ENCODE results near the gene LZTS3.
"Not testable (repeated sequence)": the region's sequence is repeated elsewhere in the genome, so short reads cannot be mapped to it uniquely, and the experiment has no call there.

Gene LZTS3

DNA sequence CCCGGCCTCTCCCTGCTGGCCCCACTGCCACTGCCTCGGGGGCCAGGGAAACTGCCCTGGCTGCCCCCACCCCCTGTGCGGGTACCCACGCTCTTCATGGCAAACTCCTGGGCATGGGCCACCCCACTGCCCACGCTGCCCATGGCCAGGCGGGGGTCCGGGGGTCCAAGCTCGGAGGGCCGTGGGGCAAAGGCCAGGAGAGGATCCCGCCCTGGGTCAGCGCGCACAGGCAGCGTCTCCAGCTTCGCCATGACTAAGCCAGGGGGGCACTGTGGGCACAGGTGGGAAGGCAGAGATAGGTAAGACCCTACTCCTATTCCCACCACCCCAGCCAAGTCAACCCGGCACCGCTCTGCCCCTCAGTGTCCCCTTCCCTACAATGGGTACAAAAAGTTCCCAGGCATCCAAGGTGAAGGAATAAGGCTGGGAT lies 6.4 kb downstream of the LZTS3 start:
- no peak for DNase-seq

DNA sequence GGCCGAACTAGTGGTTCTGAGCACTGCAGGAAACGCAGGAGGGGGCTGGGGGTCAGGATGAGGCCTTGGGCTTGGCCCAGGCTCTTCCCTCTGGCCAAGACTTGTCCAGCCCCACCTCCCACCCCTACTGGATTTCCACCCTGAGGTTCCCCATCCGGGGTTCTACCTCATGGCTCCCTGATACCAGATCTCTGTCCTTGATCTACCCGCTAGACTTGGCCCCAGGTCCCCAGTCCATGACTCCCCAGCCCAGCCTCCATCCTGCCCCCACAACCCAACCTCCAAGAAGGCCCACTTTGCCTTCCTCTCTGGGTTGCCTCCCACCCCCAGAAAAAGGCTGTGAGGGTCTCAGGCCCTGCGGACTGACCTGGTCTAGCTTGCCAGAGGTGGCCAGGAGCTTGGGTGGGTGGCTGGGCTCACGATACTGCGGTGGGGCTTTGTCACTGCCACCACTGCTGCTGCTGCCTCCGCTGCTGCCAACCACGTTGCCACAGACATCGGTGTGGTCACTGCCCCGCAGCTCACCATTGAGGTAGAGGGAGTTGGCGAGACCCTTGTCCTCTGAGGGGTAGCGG lies 6.9 kb downstream of the LZTS3 start:
- DNase-seq, result no peak

DNA sequence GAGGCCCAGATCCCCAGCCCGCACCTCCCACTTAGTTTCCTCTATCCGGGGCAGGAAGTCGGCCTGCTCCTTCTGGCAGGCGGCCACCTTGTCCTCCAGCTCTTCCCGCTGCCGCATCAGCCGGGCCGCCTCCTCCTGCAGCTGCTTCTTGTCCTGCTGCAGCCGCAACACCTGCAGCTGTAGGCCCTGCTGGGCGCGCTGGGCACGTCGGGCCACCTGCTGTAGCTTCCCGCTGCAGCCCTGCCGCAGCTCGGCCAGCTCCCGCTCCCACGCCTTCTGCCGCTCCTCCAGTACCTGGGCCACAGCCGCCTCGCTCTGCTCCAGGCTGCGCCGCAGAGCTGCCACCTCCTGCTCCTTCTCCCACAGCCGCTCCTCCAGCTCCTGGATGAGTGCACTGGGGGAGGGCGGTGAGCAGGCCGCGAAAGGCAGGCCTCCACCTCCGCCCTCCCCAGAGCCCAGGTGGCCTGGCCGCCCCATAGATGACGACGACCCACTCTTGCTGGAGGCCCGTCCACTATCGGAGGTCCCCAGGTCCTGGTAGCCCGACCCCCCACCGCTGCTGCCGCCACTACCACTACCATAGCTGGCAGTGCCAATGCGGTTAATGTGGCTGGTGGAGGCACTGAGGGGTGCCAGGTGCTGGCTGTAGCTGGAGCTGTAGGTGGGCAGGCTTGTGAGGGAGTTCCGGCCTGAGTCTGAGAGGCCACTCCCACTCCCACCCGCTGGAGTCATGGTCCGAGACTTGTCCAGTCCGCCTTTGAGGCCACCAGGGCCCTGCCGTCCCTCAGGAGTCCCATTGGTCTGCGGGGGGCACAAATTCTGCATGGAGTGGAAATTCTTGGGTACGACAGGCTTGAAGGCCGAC lies 7.6 kb downstream of the LZTS3 start:
- no peak for DNase-seq

DNA sequence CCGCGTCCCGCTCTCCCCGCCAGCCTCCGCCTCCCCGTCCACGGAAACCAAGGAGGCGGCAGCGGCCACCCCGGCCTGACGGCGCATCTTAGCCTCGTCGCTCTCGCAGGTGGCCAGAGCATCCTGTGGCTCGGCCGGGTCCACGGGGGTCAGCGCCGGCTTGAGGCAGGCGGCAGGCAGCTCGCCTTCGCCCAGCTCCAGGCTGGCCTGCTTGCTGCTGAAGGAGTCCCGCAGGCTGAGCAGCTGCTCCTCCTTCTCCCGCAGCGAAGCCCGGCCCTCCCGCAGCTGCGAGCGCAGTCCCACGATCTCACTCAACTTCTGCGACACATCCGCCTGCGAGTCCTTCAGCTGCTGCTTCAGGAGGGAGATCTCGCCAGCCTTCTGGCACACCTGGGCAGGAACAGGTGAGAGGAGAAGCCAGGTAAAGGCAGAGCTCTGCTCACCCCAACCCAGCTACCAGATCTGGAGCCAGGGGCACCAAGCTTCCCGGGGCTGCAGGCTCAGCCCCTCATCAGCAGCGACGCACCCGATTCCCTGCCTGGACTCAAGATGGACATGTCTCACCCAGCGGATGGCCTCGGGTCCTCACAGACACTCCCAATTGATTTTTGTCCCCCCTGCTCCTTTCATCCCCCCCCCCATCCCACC lies 8.5 kb downstream of the LZTS3 start:
- no peak for DNase-seq

DNA sequence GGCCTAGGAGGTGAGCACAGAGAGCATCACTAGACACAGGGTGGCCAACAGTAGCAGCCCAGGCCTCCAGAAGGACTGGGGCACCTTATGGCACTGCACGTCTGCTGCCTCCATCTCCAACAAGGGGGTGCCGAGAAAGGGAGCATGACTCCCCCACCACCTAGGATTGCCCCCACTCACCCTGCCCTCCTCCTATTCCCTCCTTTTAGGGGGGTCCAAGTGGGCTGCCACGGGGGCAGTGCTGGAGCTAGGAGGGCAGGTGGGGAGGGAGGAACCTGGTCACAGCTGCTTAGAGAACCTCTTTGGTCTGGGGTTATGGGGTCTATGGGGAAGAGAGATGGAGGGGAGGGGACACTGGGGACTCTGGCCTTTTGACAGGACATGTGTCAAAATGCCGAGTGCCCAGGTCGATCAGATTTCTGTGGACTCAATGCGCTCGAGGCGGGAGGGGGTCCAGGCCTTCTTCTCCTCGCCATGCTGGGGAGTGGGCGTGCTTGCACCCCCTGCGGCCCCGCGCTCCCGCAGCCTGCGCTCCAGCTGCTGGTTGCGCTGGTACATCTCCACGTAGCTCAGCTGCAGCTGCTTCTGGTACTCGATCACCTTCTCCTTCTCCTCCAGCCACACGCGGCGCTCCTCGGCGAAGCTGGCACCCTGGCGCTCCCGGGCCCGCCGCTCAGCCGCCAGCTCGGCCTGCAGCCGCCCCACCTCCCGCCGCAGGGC lies 9.1 kb downstream of the LZTS3 start:
- DNase-seq, result no peak

DNA sequence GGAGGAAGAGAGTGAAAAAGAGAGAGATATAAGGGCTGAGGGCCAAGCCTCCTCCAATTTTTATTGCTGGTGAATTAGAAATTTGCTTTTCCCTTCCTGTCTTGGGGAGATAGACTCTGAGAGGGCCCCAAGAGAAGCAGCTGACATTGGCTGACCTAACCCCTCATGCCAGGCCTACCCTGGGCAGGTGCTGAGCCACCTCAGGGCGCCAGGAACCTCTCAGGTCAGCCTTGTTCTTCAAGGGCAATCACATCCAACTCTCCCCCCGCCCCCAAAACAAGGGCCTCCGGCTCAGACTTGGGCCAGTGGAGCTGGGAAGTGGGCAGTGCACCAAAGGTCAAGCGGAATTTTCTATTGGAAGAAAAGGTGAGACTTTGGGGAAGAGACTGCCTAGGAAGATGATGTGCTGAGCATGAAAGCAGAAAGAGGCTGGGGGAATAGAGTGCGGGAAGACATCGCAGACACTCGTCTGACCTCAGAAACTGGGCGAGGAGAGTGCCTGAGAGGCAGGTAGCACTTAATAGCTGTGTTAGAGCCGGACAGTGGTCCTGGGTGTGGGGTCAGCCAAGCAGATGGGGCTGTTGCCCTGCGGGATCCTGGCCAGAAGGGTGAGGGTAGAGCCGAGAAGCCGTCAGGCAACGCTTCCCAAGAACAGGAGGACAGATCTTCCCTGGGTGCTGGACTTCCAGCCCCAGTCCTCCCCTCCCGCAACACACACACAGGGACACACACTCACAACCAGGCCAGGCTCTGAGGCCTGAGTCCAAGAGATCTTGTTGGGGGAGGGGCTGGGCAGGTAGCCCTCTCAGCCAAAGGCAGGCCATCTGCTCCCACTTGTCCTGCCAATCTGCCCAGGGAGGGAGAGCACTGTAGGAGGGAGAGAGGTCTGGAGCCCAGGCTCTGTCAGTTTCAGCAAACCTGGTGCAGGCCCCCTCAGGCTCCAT lies 10.0 kb downstream of the LZTS3 start:
- DNase-seq, result no peak

DNA sequence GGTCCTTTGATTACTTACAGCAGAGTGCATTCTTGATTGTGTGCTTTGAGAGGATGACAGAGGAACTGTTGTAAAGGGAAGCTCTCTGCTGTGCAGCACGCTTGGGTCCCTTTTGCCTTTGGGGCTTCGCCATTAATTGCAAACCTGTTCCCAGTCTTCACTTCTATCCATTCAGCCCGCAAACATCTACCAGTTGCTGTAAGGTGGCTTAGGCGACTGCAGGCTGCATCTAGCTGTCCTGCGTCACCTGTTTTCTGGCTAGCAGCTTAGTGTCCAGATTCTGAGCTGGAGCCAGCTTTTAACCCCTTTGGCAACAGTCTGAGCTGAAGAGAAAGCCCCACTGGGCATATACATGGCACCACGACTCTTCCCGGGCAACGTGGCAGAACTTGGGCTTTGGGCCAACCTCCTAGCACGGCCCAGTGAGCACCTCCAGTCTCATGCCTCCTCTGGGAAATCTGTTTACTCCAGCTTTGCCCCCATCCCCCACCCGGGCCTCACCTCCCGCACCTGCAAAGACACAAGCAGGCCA lies 11.2 kb downstream of the LZTS3 start:
- no peak for DNase-seq

DNA sequence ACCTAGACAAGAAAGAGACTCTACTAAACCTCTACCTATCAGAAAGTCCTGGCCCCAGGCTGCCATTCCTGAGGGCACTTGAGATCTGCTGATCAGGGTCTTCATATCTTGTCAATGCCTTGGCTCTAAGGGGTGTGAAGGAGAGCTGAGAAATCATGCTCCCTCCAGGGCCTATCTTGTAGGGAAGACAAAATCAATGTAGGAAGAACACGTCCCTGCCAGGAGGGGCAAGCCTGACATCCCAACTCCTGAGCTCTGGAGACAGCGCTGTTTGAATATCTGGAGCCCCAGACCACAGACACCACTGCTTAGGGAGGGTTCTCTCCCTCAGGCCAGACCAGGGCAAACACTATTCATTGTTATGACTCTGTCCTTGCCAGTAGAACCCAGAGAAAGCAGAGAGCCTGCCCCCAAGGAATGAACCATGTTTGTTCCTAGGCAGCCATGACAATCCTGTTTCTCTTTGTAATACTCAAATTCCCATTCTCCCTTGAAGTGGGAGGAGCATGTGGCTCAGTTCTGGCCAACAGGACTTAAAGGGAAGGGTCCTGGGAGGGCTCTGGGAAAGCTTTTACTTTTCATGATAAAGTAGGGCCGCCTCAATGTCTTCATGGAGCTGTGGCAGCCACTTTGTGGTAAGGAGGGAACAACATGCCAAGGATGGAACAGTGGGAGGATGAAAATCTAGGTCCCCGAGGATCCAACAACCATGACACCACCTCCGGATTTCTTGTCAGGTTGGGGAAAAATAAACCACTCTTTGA lies 11.9 kb downstream of the LZTS3 start:
- DNase-seq, result no peak

DNA sequence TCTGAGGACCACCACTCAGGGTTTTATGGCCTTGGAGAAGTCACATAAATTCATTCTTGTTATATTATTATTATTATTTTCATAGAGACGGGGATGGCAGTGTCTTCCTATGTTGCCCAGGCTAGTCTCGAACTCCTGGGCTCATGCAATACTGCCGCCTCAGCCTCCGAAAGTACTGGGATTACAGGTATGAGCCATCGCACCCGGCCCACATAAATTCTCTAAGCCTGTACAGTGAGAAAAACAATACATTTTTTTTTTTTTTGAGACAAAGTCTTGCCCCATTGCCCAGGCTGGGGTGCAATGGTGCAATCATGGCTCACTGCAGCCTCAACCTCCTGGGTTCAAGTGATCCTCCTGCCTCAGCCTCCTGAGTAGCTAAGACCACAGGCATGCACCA lies 12.9 kb downstream of the LZTS3 start:
- DNase-seq, result no peak

DNA sequence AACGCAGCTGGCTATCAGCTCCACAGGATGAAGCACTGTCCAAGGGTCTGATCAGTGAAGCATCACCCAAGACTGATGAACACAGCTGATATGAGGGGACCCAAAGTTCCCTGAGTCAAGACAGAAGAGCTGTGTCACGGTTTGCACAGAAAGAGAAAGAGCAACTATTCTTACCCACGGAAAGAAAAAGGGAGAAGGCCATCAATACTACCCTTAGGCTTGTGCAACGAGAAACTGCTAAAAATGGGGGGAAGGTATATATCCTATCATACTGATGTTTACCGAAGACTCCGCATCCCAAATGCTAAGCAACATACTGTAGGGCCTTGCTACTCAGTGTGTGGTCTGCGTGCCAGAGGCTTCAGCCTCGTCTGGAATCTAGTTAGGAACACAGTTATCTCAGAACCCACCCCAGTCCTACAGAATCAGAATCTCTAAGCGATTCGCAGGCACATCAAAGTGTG lies 14.3 kb downstream of the LZTS3 start:
- DNase-seq, result no peak

DNA sequence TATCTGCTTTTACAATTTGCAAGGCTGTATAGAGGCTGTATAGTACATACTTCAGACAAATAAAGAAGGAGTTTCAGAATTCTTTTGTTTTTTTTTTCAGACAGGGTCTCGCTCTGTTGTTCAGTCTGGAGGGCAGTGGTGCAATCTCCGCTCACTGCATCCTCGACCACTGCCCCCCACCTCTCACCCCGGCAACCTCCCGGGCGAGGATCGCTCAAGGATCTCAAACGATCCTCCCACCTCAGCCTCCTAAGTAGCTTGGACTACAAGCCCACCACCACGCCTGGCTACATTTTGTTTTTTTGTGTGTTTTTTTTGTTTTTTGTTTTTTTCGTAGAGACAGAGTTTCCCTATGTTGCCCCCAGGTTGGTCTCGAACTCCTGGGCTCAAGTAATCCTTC lies 15.5 kb downstream of the LZTS3 start:
- DNase-seq, result no peak

DNA sequence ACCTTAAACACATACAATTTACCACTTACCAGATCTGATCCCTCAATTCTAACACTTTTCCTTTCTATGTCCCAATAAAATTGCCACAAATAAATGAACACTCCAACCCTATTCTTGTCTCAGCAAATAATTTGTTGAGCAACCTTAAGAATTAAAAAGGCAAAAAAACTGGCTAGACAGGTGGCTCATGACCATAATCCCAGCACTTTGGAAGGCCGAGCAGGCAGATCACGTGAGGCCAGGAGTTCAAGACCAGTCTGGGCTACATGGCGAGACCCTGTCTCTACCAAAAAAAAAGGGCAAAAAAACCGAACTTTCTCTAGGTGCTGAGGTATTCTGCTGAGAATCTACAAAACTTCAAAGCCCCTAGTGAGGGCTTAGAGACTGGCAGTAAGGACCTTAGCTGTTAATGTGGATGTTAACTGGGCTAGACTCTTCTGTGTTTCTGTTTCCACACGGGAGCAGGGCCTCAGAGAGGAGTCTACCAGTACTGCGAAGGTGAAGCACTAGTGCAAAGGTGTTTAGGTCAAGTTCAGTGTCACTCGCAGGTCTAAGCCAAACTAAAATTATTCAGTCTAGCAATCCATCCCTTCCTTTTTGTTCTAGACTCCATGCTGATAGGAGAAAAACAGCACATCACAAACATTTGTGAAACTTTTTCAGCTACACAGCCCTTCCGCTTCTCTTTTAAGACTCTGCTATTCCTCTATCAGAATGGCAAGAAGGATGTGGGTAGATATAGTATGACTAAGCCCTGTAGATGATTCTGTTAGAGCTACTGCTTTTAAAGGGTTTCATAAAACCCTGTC lies 16.3 kb downstream of the LZTS3 start:
- DNase-seq, result no peak

DNA sequence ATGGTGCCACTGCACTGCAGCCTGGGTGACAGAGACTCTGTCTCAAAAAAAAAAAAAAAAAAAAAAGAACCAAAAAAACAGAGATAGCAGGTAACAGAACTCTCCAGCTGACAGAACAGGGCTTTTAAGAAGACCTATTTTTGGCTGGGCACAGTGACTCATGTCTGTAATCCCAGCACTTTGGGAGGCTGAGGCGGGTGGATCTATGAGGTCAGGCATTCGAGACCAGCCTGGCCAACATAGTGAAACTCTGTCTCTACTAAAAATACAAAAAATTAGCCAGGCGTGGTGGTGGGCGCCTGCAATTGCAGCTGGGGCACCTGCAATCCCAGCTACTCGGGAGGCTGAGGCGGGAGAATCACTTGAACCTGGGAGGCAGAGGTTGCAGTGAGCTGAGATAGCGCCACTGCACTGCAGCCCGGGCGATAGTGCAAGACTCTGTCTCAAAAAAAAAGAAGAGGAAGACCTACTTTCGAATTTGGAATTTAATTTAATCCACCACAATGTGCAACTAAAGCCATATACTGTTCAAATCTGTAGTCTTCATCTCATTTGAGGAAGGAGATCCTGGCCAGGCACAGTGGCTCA lies 21.2 kb downstream of the LZTS3 start:
- not testable (repeated sequence) for DNase-seq

DNA sequence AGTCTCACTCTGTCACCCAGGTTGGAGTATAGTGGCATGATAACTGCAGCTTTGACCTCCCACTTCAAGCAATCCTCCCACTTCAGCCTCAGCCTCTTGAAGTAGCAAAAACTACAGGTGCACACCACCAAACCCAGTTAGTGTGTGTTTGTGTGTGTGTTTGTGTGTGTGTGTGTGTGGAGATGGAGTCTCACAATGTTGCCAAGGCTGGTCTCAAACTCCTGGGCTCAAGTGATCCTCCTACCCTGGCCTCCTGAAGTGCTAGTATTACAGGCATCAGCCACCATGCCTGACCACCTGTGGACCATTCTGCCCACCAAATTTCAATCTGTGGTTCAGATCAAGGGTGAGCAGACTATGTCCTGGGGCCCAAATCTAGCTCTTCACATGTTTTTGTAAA lies 22.4 kb downstream of the LZTS3 start:
- no peak for DNase-seq

DNA sequence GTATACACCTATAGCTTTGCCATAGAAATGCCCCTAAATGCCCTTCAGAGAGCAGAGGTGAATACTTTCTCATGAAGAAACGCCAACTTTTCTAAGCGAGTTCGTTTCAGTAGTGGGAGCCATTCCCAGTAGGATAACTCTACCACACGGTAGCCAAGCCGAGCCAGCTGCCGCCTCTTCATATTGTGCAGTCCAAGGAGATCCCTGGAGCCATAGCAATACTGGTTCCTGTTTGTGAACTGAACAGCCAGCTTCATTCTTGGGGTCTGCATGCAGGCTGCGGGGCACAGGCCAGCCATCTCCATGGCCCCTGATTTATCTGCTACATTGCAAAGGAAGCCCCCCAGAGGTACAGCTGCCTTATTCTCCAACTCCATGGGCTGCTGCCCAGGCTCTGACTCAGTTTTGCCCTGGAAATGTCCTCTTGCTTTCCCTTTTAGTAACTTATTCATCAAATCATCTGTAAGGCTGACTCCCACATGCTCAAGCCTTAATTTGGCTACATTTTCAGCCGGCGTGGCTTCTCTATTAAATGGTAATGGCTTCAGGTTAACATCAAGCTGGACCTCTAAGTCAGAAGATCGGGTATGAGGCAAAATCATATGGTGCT lies 26.5 kb downstream of the LZTS3 start:
- no peak for DNase-seq

DNA sequence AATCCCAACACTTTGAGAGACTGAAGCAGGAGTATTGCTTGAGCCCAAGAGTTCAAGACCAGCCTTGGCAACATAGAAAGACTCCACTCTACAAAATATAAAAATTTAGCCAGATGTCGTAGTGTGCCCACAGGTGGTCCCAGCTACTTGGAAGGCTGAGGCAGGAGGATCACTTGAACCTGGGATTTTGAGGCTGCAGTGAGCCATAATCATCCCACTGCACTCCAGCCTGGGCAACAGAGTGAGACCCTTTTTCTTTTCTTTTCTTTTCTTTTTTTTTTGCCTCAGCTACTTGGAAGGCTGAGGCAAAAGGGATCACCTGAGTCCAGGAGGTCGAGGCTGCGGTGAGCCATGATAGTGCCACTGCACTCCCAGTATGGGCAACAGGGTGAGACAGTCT lies 31.6 kb downstream of the LZTS3 start:
- no peak for DNase-seq

DNA sequence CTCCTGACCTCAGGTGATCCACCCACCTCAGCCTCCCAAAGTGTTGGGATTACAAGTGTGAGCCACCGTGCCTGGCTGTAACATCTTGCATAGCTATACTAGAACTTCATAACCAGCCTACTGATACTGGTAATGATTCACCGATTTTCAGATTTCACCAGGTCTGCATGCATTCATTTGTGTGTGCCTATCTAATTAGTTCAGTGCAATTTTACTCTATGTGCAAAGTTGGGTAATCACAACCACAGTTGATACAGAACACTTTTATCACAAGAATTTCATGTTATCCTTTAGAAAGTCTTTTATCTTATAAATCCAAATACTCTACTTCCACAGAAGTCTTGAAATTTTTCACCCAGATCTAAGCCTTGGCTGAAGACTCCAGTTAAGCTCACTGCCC lies 35.9 kb downstream of the LZTS3 start:
- no peak for DNase-seq

DNA sequence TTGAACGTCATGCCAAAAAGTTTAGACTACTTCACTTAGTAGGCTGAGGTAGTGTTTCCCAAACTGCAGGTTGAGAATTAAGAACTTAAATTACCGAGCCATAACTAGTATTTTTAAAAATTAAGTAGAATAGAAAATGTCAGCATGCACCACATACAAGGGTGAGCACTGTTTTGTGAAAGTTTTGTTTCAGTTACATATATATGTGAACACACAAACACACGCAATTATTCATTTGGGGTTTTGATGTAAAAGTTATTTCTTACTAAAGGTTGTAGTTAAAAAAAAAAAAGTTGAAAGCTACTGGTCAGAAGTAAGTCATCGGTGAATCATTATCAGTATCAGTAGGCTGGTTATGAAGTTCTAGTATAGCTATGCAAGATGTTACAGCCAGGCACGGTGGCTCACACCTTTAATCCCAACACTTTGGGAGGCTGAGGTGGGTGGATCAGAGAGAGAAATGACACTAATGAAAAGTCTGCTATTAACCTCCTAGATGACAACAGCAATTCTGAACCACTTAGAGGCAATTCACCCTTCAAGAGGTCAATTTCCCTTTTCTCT lies 37.8 kb downstream of the LZTS3 start:
- no peak for DNase-seq

DNA sequence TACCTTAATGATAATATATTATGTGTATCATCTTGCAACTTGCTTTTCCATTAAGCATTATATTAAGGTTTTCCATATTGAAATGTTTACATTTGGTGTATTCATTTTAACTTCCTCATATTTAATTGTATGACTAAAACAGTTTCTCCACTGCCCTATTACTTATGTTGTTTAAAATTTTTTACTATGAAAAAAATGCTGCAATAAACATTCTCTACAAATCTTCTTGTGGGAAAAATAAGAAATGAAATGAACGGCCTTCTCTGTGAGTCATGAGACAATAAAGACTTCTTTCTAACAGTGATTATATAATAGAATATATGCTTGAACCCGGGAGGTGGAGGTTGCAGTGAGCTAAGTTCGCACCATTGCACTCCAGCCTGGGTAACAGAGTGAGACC lies 39.2 kb downstream of the LZTS3 start:
- DNase-seq, result no peak

Measured in activated gamma-delta T cell treated with Interleukin-2 at 50 U/mL for 16 hours (primary cell).